CD4-positive, alpha-beta T cell treated with Interleukin-15 for 4 hours (primary cell): Measurements from ENCODE around the gene COLGALT1.
"Not testable (repeated sequence)": the region's sequence is repeated elsewhere in the genome, so short reads cannot be mapped to it uniquely, and the experiment has no call there.

ENCODE experiments used
- DNase-seq: peaks from one replicate; pipeline ENCODE4 v3.0.0-alpha.2; 2020; ENCODE audit warnings: low spot score

Gene COLGALT1

GRCh38 chr19:17562097-17562496 is 6.6 kb downstream of the COLGALT1 start:
- no peak for DNase-seq

DNA sequence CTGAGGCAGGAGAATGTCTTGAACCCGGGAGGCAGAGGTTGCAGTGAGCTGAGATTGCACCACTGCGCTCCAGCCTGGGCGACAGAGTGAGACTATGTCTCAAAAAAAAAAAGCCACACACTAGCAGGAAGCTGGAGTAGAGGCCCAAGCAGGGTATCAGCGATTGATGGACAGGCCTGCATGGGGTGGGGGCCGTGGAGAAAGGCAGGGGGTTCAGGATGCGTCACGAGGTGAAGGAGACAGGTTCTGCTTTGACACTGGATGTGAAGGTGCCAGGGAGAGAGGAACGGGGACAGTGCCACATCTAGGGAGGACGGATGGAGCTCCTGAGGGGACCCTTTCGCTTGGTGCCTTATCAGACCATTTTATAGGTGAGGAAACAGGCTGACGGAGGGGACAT is 7.1 kb downstream of the COLGALT1 start:
- no peak for DNase-seq

DNA sequence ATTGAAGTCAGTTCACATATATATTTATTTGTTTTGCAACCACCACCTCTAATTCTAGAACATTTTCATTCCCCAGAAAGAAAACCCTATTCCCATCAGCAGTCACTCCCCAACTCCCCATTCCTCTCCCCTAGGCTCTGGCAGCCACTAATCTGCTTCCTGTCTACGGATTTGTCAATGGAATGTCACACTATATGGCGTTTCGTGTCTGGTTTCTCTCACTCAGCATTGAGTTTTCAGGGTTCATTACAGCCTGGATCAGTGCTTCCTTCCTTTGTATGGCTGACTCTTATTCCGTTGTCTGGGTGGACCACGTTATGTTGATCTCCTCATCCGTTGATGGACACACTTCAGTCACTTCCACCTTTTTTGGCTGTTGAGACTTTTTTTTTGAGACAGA is 9.3 kb downstream of the COLGALT1 start:
- DNase-seq: no peak

DNA sequence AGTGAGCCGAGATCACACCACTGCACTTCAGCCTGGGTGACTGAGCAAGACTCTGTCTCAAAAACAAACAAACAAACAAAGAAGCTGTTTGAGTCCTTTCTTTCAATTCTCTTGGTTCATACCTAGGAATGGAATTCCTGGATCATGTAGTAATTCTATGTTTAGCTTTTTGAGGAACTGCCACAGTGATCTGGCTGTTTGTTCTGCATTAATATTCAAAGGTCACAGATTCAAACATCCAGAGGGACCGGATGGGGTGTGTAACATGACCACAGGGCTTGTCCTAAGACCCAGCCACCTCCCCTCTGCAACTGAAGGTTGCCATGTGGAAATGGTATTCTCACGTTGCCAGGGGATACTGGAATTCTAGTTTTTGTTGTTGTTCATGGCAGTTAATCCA is 10.2 kb downstream of the COLGALT1 start:
- DNase-seq: no peak

GRCh38 chr19:17567940-17568339 is 12.5 kb downstream of the COLGALT1 start:
- DNase-seq: no peak

GRCh38 chr19:17570291-17570690 is 14.8 kb downstream of the COLGALT1 start:
- DNase-seq: not testable (repeated sequence)

DNA sequence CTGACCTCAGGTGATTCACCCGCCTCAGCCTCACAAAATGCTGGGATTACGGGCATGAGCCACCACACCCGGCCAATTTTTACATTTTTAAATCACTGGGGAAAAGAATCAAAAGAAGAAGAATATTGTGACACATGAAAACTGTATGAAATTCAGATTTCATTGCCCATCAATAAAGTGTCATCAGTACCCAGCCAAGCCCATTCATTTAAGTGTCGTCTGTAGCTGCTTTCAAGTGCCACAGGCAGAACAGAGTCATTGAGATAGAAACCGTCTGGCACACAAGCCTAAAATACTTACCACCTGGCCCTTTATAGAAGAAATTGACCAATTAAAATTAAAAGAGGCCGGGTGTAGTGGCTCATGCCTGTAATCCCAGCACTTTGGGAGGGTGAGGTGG is 15.3 kb downstream of the COLGALT1 start:
- DNase-seq: no peak

DNA sequence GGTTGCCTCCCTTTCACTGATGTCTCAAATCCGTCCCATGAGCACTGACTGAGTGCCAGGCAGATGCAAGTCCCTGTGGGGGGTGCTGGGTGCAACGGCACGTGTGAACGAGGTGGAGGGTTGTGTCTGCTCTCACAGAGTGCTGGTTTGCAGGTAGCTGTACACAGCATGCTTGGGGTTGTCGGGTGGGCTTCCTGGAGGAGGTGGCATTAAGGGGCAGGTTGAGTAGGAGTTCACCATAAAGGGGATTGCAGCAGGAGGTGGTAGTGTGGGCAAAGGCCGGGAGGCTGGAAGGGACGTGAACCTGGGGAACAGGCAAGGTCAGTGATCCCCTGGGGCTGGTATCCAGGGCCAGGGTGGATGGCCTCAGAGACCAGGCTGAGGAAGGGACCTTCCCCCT is 17.2 kb downstream of the COLGALT1 start:
- DNase-seq: no peak

GRCh38 chr19:17575871-17576757 is 20.7 kb downstream of the COLGALT1 start:
- DNase-seq: no peak

- DNase-seq: no peak
These were observed 21.5 kb downstream of the COLGALT1 start for GRCh38 chr19:17576758-17577456.

GRCh38 chr19:17577457-17578097 is 22.1 kb downstream of the COLGALT1 start:
- DNase-seq: no peak

DNA sequence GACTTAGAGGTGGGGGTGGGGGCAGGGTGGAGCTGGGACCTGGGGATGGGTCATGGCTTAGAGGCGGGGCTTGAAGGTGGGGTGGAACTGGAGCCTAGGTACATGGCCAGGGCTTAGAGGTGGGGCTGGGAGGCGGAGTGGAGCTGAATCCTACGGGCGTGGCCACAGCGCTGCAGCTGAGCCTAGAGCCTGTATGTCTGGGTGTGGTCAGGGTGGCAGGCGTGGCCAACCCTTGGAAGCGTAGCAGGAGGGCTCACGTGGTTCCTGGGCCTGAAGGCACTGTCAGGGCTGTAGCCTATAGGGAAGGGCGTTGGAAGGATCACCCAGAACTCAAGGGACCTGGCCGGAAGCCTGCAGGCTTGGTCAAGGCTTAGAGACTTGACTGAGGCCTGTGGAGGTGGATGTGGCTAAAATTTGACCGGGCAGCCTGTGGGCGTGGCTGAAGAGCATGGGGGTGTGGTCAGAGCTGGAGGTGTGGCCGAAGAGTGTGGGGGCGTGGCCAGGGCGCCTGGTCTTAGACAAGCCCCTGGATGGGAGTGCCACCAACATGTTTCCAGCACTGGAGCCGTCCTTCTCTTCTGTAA is 24.3 kb downstream of the COLGALT1 start:
- no peak for DNase-seq

GRCh38 chr19:17580470-17581144 is 25.2 kb downstream of the COLGALT1 start:
- DNase-seq: no peak

DNA sequence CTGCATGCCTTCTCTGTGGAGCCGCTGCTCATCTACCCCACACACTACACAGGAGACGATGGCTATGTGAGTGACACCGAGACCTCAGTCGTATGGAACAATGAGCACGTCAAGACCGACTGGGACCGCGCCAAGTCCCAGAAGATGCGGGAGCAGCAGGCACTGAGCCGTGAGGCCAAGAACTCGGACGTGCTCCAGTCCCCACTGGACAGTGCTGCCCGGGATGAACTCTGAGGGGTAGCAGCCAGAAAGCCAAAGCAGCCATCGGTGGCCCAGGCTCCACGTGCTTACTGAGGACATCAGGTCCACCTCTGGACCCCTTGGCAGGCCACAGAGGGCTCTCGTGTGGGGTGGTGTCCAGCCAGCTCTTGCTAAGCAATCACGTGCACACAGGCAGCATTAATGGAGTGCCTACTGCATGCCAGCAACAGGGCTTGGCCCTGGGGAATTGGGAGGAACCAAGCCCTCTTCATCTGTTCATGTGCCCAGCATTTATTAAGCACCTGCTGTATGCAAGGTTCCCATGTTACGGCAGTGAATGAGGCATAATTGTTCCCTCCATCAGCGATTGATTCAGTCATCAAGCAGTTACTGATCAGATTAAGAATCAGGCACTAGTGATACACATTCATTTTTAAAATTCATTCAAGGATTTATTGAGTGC is 25.9 kb downstream of the COLGALT1 start:
- no peak for DNase-seq

- DNase-seq: no peak
These were observed 27.2 kb downstream of the COLGALT1 start for GRCh38 chr19:17582613-17583012.

- no peak for DNase-seq
These were observed 28.7 kb downstream of the COLGALT1 start for GRCh38 chr19:17584132-17584531.

GRCh38 chr19:17585395-17585794 is 29.9 kb downstream of the COLGALT1 start:
- DNase-seq: not testable (repeated sequence)

GRCh38 chr19:17590866-17591265 is 35.4 kb downstream of the COLGALT1 start:
- DNase-seq: no peak

DNA sequence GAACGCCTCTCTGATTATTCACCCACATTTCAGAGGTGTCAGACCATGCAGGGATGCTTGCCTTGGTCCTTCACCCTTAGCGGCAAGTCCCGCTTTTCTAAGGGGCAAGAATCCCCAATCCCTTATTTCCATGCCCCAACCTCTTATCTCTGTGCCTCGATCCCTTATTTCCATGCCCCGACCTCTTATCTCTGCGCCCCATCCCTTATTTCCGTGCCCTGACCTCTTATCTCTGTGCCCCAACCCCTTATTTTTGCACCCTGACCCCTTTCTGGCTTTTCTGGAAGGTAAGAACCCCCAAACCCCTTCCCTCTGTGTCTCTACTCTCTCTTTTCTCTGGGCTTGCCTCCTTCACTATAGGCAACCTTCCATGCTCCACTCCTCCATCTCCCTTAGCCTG is 38.8 kb downstream of the COLGALT1 start:
- not testable (repeated sequence) for DNase-seq

- not testable (repeated sequence) for DNase-seq
These were observed 42.6 kb downstream of the COLGALT1 start for GRCh38 chr19:17598063-17598462.

DNA sequence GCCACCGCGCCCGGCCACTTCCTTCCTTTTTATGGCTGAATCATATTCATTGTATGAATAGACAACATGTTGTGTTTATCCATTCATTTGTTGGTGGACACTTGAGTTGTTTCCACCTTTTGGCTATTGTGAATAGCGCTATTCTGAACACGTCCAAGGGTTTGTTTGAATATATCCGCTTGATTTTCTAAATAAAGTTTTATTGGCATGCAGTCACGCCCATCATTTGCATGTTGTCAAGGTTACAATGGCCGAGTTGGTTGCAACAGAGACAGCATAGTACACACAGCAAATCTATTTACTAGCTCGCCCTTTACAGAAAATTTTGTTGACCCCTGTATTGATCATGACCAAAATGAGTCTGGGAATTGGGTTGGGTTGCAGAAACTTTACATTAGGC is 43.5 kb downstream of the COLGALT1 start:
- no peak for DNase-seq
